Measurements from ENCODE around the gene CATSPERB. TPM values are rescaled to one million over a fixed set of nuclear protein-coding genes. Genes with fewer than 3 reads are reported as not detected.

Gene CATSPERB
- total RNA-seq, 4 donors from 2014 or later: 0.29 to 4.1 (median 2.6) TPM

DNA sequence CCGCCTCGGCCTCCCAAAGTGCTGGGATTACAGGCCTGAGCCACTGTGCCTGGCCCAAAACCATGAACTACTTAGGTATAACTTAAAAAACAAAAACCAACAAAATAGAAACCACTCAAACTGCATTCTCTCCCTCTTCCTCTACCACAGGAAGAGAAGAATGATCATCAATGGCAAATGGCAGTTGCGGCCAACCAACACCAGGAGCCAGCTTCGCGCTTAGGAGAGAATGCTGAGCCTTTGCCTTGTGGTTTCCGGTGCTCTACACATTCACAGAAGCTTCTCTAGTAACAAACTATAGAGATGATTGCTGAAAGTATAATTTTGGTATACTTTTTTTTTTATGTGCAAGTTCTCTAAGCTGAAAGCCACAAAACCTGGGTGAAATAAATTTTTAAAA lies 17.1 kb downstream of the CATSPERB start:
- H3K4me3 ChIP-seq: no peak overlapping the region
- intact Hi-C loops (cut with DNase I; ENCODE audit: low total_unique reads): no loop called here
- DNase-seq: no peak
- no peak overlapping the region for H3K27ac ChIP-seq
- H3K36me3 ChIP-seq: no peaks in the 10 kb centered on the region
- TF ChIP-seq, protein P1, sequence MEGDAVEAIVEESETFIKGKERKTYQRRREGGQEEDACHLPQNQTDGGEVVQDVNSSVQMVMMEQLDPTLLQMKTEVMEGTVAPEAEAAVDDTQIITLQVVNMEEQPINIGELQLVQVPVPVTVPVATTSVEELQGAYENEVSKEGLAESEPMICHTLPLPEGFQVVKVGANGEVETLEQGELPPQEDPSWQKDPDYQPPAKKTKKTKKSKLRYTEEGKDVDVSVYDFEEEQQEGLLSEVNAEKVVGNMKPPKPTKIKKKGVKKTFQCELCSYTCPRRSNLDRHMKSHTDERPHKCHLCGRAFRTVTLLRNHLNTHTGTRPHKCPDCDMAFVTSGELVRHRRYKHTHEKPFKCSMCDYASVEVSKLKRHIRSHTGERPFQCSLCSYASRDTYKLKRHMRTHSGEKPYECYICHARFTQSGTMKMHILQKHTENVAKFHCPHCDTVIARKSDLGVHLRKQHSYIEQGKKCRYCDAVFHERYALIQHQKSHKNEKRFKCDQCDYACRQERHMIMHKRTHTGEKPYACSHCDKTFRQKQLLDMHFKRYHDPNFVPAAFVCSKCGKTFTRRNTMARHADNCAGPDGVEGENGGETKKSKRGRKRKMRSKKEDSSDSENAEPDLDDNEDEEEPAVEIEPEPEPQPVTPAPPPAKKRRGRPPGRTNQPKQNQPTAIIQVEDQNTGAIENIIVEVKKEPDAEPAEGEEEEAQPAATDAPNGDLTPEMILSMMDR (IDR thresholded peaks at IDR 0.05): no peak
- TF ChIP-seq POLR2A (IDR thresholded peaks at IDR 0.05): no peak
- H3K4me1 ChIP-seq: no peaks in the 10 kb centered on the region
- H3K27me3 ChIP-seq: no peaks in the 10 kb centered on the region
- no peaks in the 10 kb centered on the region for H3K9me3 ChIP-seq

DNA sequence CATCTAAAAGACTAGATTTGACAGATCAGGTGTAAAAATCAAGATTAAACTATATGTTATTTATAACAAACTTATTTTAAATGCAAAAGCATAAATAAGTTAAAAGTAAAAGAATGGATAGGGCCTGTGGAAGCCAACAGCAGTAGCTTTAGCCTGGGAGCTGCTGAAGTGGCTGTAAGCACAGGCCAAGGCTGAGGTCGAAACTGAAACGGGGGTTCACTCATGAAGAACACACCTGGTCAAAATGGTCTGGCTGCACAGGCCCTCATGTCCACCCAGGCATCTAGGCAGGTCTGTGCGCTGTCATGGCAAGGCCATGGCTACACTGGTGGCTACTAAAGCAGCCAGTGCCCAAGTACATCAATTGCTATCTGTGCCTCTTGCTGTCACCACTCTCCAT lies 23.1 kb downstream of the CATSPERB start:
- no peaks in the 10 kb centered on the region for H3K36me3 ChIP-seq
- H3K27ac ChIP-seq: no peak overlapping the region
- H3K4me3 ChIP-seq: no peak overlapping the region
- no peaks in the 10 kb centered on the region for H3K9me3 ChIP-seq
- no peaks in the 10 kb centered on the region for H3K4me1 ChIP-seq
- intact Hi-C loops (cut with DNase I; ENCODE audit: low total_unique reads): no loop called here
- DNase-seq: no peak
- TF ChIP-seq, protein P1 (IDR thresholded peaks at IDR 0.05): no peak
- TF ChIP-seq POLR2A (IDR thresholded peaks at IDR 0.05): no peak
- no peaks in the 10 kb centered on the region for H3K27me3 ChIP-seq

DNA sequence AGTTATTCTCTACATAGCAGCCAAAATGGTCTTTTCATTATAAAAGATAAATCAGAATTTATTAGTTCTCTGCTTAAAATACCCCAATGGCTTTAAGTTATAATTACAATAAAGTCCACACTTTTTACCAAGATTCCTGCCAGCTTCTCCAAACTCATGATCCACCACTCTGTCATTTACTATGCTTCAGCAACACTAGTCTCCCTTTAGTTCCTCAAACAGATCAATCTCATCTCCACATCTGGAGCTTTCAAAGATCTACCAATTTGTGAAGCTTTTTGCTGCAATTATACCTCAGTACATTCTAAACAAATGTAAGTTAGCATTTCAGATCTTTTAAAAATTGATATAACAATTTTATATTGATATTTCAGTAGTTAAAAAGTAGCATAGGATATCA lies 24.9 kb downstream of the CATSPERB start:
- TF ChIP-seq POLR2A (IDR thresholded peaks at IDR 0.05): no peak
- TF ChIP-seq, protein P1 (IDR thresholded peaks at IDR 0.05): no peak
- intact Hi-C loops (cut with DNase I; ENCODE audit: low total_unique reads): no loop called here
- no peak overlapping the region for H3K27ac ChIP-seq

DNA sequence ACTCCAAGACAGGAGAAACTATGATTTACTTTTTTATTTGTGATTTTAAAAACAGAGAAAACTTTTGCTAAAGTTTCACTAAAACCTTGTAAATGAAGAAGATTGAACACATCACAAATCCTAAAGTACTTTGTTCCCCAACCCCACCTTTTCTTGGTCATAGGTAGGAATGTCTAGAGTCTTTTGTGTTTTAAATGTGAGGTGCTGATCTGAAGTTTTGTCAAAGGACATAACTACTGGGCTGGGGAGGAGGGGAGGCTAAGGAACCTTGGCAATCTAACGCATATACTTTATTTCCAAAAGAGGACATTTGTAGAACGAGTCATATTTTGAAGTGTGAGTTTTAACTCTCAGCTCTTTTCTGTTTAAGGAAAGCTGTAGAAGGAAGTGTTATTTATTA lies 37.2 kb downstream of the CATSPERB start:
- no peak overlapping the region for H3K4me3 ChIP-seq
- H3K4me1 ChIP-seq: no peaks in the 10 kb centered on the region
- no peaks in the 10 kb centered on the region for H3K9me3 ChIP-seq
- H3K27ac ChIP-seq: no peak overlapping the region
- DNase-seq: no peak
- H3K27me3 ChIP-seq: no peaks in the 10 kb centered on the region
- intact Hi-C loops (cut with DNase I; ENCODE audit: low total_unique reads): no loop called here
- TF ChIP-seq POLR2A (IDR thresholded peaks at IDR 0.05): no peak
- TF ChIP-seq, protein P1 (IDR thresholded peaks at IDR 0.05): no peak
- no peaks in the 10 kb centered on the region for H3K36me3 ChIP-seq

More for the DNA sequence above, 24.9 kb downstream of the CATSPERB start:
- no peak for DNase-seq
- Histone ChIP-seq H3K36me3 (no peaks in the 10 kb centered on the region), H3K4me3 (no peak overlapping the region), H3K4me1 (no peaks in the 10 kb centered on the region), H3K9me3 (no peaks in the 10 kb centered on the region), H3K27me3 (no peaks in the 10 kb centered on the region)

DNA sequence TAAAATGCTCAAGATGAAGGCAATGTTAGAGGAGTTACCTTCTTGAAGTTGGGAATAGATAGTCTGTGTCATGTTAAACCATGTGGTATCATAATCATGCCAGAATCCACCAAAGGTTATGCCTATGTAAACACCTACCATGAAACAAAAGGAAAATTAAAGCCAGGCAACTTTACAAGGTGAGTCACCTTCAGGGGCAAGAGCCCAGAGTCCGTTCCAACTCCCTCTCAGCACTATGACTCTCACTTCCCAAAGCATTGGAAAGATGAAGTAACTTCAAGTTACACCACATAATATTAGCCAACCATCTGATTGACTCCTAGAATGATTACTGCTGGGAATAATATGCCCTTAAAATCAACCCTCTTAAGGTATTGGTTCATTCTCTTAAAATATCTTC lies 38.5 kb downstream of the CATSPERB start:
- DNase-seq: no peak

More for the DNA sequence above, 38.5 kb downstream of the CATSPERB start:
- Histone ChIP-seq H3K36me3 (no peaks in the 10 kb centered on the region), H3K4me3 (no peak overlapping the region), H3K27ac (no peak overlapping the region), H3K27me3 (no peaks in the 10 kb centered on the region), H3K9me3 (no peaks in the 10 kb centered on the region), H3K4me1 (no peaks in the 10 kb centered on the region)
- intact Hi-C loops (cut with DNase I; ENCODE audit: low total_unique reads): no loop called here
- TF ChIP-seq POLR2A (IDR thresholded peaks at IDR 0.05): no peak
- TF ChIP-seq, protein P1 (IDR thresholded peaks at IDR 0.05): no peak

Measured in uterus (tissue), 4 donors.